ENCODE data around the gene CLMP. TPM values are rescaled to one million over a fixed set of nuclear protein-coding genes. Genes with fewer than 3 reads are reported as not detected.

The CLMP gene
- total and polyA plus RNA-seq, 4 donors = 5.2 to 22.9 (median 12.3) TPM

DNA sequence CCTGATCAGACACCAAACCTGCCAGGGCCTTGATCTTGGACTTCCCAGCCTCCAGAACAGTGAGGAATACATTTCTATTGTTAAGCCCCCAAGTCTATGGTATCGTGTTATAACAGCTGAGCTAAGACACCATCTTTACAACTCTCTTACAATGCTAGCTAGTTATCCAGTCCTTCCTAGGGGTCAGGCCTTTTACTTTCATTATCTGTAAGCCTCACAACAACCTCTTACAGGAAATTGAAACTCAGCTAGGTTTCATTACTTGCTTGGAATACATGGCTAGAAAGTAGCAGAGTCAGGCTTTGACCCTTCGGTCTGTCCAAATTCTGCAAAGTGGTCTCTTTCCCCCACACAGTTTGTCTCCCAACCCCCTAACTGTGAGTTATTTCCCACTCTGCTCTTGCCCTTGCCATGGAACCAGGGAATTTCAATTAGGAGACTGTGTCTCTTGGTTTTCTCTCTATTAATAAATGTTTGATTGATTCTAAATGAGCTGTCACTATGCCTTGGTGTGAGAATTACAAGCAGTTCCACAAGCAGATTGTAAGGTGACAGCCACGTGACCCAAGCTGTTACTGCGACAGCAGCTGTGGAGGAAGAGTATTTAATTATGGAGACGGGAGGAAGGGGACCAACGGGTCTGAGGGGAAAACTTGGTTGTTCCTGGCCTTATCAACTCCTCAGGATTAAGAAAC, 38.4 kb upstream of the CLMP start:
- H3K27ac ChIP-seq (ENCODE audit: low read depth in 1 of 2, low read length in 1 of 2) = no peak overlapping the region
- peak; percentile 36 to 52 (median 47) for DNase-seq
- WGBS, 2 donors = 79 to 81% methylated on average over 6 of the region's 6 CpGs

DNA sequence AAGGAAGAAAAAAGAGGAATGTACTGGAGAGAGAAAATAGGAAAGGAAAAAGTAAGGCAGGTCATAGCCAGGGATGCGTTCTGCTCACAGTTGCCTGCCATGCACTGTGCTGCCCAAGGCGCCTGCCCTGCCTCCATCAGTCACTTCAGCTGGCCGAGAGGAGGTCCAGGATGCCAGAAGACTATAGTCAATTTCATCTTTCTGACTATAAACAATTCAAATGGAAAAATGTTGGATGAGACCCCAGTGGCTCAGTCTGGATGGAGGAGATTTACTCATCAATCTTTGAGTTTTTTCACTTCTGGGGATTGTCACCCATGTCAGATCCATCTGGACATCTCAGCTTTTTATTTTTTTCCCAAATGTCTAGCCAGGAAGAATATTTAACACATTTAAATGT, 36.7 kb upstream of the CLMP start:
- Histone ChIP-seq H3K4me3 (no peak overlapping the region), H3K27ac (ENCODE audit: low read depth in 1 of 2, low read length in 1 of 2) (no peak overlapping the region), H3K9ac (ENCODE audit: insufficient read depth in 1 of 2, low read length in 2 of 2) (no peak overlapping the region), H3K27me3 (ENCODE audit: control insufficient read depth in 3 of 3, insufficient read depth in 3 of 3, low read length in 2 of 3) (no peaks in the 10 kb centered on the region), H3K36me3 (ENCODE audit: control insufficient read depth in 4 of 4, insufficient read depth in 4 of 4, low read length in 4 of 4) (no peaks in the 10 kb centered on the region), H3K4me1 (ENCODE audit: control insufficient read depth in 5 of 5, insufficient read depth in 5 of 5, low read length in 5 of 5) (peaks cover 0 to 21% (median 4%) of the 10 kb centered on the region in 5 donors), H3K9me3 (ENCODE audit: control insufficient read depth in 4 of 4, insufficient read depth in 3 of 4, low read length in 3 of 4) (no peaks in the 10 kb centered on the region)
- TF ChIP-seq, protein P1, sequence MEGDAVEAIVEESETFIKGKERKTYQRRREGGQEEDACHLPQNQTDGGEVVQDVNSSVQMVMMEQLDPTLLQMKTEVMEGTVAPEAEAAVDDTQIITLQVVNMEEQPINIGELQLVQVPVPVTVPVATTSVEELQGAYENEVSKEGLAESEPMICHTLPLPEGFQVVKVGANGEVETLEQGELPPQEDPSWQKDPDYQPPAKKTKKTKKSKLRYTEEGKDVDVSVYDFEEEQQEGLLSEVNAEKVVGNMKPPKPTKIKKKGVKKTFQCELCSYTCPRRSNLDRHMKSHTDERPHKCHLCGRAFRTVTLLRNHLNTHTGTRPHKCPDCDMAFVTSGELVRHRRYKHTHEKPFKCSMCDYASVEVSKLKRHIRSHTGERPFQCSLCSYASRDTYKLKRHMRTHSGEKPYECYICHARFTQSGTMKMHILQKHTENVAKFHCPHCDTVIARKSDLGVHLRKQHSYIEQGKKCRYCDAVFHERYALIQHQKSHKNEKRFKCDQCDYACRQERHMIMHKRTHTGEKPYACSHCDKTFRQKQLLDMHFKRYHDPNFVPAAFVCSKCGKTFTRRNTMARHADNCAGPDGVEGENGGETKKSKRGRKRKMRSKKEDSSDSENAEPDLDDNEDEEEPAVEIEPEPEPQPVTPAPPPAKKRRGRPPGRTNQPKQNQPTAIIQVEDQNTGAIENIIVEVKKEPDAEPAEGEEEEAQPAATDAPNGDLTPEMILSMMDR (IDR thresholded peaks at IDR 0.05; ENCODE audit: control extremely low read depth, extremely low read depth) = no peak
- DNase-seq = peak; percentile 24 to 57 (median 33)
- no peak for ATAC-seq (ENCODE audit: insufficient read depth, low FRiP score)
- WGBS, 2 donors = 84 to 89% methylated on average over 3 of the region's 3 CpGs

More for the DNA sequence above, 38.4 kb upstream of the CLMP start:
- TF ChIP-seq, protein P1 (IDR thresholded peaks at IDR 0.05; ENCODE audit: control extremely low read depth, extremely low read depth) = no peak
- Histone ChIP-seq H3K9ac (ENCODE audit: insufficient read depth in 1 of 2, low read length in 2 of 2) (no peak overlapping the region), H3K36me3 (ENCODE audit: control insufficient read depth in 4 of 4, insufficient read depth in 4 of 4, low read length in 4 of 4) (no peaks in the 10 kb centered on the region), H3K9me3 (ENCODE audit: control insufficient read depth in 4 of 4, insufficient read depth in 3 of 4, low read length in 3 of 4) (no peaks in the 10 kb centered on the region), H3K4me3 (no peak overlapping the region), H3K4me1 (ENCODE audit: control insufficient read depth in 5 of 5, insufficient read depth in 5 of 5, low read length in 5 of 5) (peaks cover 0 to 21% (median 4%) of the 10 kb centered on the region in 5 donors), H3K27me3 (ENCODE audit: control insufficient read depth in 3 of 3, insufficient read depth in 3 of 3, low read length in 2 of 3) (no peaks in the 10 kb centered on the region)
- ATAC-seq (ENCODE audit: insufficient read depth, low FRiP score) = no peak

DNA sequence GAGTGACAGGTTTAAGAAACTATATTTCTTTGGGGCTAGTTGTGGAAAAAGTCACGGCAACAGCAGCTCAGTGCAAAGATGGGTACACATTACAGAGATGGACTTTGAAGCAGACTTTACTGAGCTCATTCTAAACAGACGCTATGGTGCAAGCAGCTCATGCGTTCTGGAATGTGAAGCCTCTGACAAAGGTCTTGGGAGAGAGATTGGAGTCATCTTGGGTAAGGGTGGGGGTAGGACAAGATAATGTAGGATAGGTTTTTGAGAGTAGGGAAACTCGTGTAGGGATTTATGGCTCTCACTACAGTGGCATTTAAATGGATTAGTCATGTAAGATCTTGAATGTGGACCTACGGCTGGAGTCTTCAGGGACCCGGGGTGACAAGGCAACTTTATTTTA, 36.2 kb upstream of the CLMP start:
- Histone ChIP-seq H3K27me3 (ENCODE audit: control insufficient read depth in 3 of 3, insufficient read depth in 3 of 3, low read length in 2 of 3) (no peaks in the 10 kb centered on the region), H3K4me1 (ENCODE audit: control insufficient read depth in 5 of 5, insufficient read depth in 5 of 5, low read length in 5 of 5) (peaks cover 0 to 21% (median 4%) of the 10 kb centered on the region in 5 donors), H3K27ac (ENCODE audit: low read depth in 1 of 2, low read length in 1 of 2) (no peak overlapping the region), H3K9ac (ENCODE audit: insufficient read depth in 1 of 2, low read length in 2 of 2) (no peak overlapping the region), H3K9me3 (ENCODE audit: control insufficient read depth in 4 of 4, insufficient read depth in 3 of 4, low read length in 3 of 4) (no peaks in the 10 kb centered on the region), H3K36me3 (ENCODE audit: control insufficient read depth in 4 of 4, insufficient read depth in 4 of 4, low read length in 4 of 4) (no peaks in the 10 kb centered on the region), H3K4me3 (no peak overlapping the region)
- TF ChIP-seq, protein P1 (IDR thresholded peaks at IDR 0.05; ENCODE audit: control extremely low read depth, extremely low read depth) = no peak
- ATAC-seq (ENCODE audit: insufficient read depth, low FRiP score) (no peak), DNase-seq (no peak)
- 67 to 90% methylated on average over 6 of the region's 6 CpGs for WGBS, 2 donors
